HEK293 (cell line): ENCODE data around the gene SLC39A5.

Experiments
- CTCF ChIA-PET: fragments of 350-600 bp; formaldehyde crosslinking; extraction: SDS; loops from one replicate; lab custom pipeline; 2021; ENCODE audit warnings: antibody characterized with exemption; lab: Yijun Ruan, JAX
- POLR2A ChIA-PET: fragments of 300-600 bp; formaldehyde crosslinking; extraction: SDS; loops from one replicate; lab custom pipeline; 2020; ENCODE audit warnings: antibody characterized with exemption, inconsistent platforms; lab: Yijun Ruan, JAX
- H3K27ac ChIP-seq: fragments of 200-500 bp; sonication (Bioruptor generic); 2 replicates; pipeline ENCODE4 v1.5.1; 2014; ENCODE audit warnings: low read depth, low read length, control low read depth, inconsistent platforms; ENCODE audit errors: extremely low read depth
- H3K36me3 ChIP-seq, 2 experiments: fragments of 200-500 bp in 1 of 2; sonication (Bioruptor generic) in 1 of 2; 1 replicate in 1 of 2; 2 replicates in 1 of 2; pipeline ENCODE4 v1.5.1; 2014 to 2017; ENCODE audit warnings: inconsistent platforms in 2 of 2, low read length in 2 of 2; ENCODE audit not compliant: control insufficient read depth in 2 of 2, insufficient read depth in 1 of 2
- H3K4me1 ChIP-seq: fragments of 200-500 bp; sonication (Bioruptor generic); 2 replicates; pipeline ENCODE4 v1.5.1; 2014; ENCODE audit warnings: mild to moderate bottlenecking, low read length, inconsistent platforms; ENCODE audit not compliant: control insufficient read depth, insufficient read depth
- H3K4me3 ChIP-seq: 2 replicates; pipeline ENCODE4 v1.5.1; 2011; ENCODE audit warnings: low read depth, mild to moderate bottlenecking, control low read depth, low read length, moderate library complexity
- H3K9me3 ChIP-seq: fragments of 200-500 bp; sonication (Bioruptor generic); 2 replicates; pipeline ENCODE4 v1.5.1; 2014; ENCODE audit warnings: low read depth, low read length, inconsistent platforms; ENCODE audit not compliant: control insufficient read depth, insufficient read depth
- GFI1B ChIP-seq: fragments of 450-650 bp; formaldehyde crosslinking; IDR thresholded peaks from 2 replicates; pipeline ENCODE4 v1.5.1; 2016; ENCODE audit warnings: missing biosample characterization, missing genetic modification characterization
- MZF1 ChIP-seq: fragments of 450-650 bp; formaldehyde crosslinking; IDR thresholded peaks from 2 replicates; pipeline ENCODE4 v1.5.1; 2017; ENCODE audit warnings: missing biosample characterization, missing genetic modification characterization, borderline replicate concordance
- PRDM1 ChIP-seq: fragments of 450-650 bp; formaldehyde crosslinking; IDR thresholded peaks from 2 replicates; pipeline ENCODE4; 2016; ENCODE audit warnings: missing biosample characterization, missing genetic modification characterization
- SP2 ChIP-seq: fragments of 450-650 bp; formaldehyde crosslinking; IDR thresholded peaks from 2 replicates; pipeline ENCODE4 v1.5.1; 2016; ENCODE audit warnings: missing biosample characterization, missing genetic modification characterization
- YY2 ChIP-seq: fragments of 450-650 bp; formaldehyde crosslinking; IDR thresholded peaks from 2 replicates; pipeline ENCODE4 v1.5.1; 2016; ENCODE audit warnings: missing biosample characterization, missing genetic modification characterization
- ZBTB17 ChIP-seq: fragments of 450-650 bp; formaldehyde crosslinking; IDR thresholded peaks from 2 replicates; pipeline ENCODE4 v1.5.1; 2016; ENCODE audit warnings: missing biosample characterization, missing genetic modification characterization
- ZBTB48 ChIP-seq: fragments of 450-650 bp; formaldehyde crosslinking; IDR thresholded peaks from 2 replicates; pipeline ENCODE4 v1.5.1; 2016; ENCODE audit warnings: missing biosample characterization, missing genetic modification characterization
- ZFP37 ChIP-seq: fragments of 450-650 bp; formaldehyde crosslinking; IDR thresholded peaks from 2 replicates; pipeline ENCODE4 v1.5.1; 2016; ENCODE audit warnings: missing biosample characterization, missing genetic modification characterization
- ZNF146 ChIP-seq: fragments of 450-650 bp; formaldehyde crosslinking; IDR thresholded peaks from 2 replicates; pipeline ENCODE4 v1.5.1; 2016; ENCODE audit warnings: missing biosample characterization, missing genetic modification characterization
- ZNF169 ChIP-seq: fragments of 450-650 bp; formaldehyde crosslinking; IDR thresholded peaks from 2 replicates; pipeline ENCODE4 v1.5.1; 2016; ENCODE audit warnings: missing biosample characterization, missing genetic modification characterization
- ZNF274 ChIP-seq, 2 experiments: fragments of 200-500 bp in 1 of 2; fragments of 450-650 bp in 1 of 2; sonication (Bioruptor generic) in 1 of 2; formaldehyde crosslinking in 1 of 2; IDR thresholded peaks; 2 replicates each; pipeline versions ENCODE4 v1.5.1 to v1.6.1; 2014 to 2016; ENCODE audit warnings: borderline replicate concordance in 1 of 2, inconsistent platforms in 1 of 2, low read length in 1 of 2, missing biosample characterization in 1 of 2, missing genetic modification characterization in 1 of 2
- ZNF391 ChIP-seq: fragments of 450-650 bp; formaldehyde crosslinking; IDR thresholded peaks from 2 replicates; pipeline ENCODE4 v1.5.1; 2016; ENCODE audit warnings: low read depth, missing biosample characterization, missing genetic modification characterization, borderline replicate concordance
- ZNF510 ChIP-seq: fragments of 450-650 bp; formaldehyde crosslinking; IDR thresholded peaks from 2 replicates; pipeline ENCODE4 v1.5.1; 2018; ENCODE audit warnings: mild to moderate bottlenecking, missing genetic modification characterization, missing biosample characterization; ENCODE audit not compliant: insufficient replicate concordance
- ZNF555 ChIP-seq: fragments of 450-650 bp; formaldehyde crosslinking; conservative IDR thresholded peaks from 2 replicates; pipeline ENCODE4 v1.5.1; 2017; ENCODE audit warnings: missing biosample characterization, mild to moderate bottlenecking, missing genetic modification characterization, inconsistent platforms
- ZNF600 ChIP-seq: fragments of 450-650 bp; formaldehyde crosslinking; IDR thresholded peaks from 2 replicates; pipeline ENCODE4 v1.5.1; 2016; ENCODE audit warnings: missing biosample characterization, missing genetic modification characterization
- ZNF660 ChIP-seq: fragments of 450-650 bp; IDR thresholded peaks from 2 replicates; pipeline ENCODE4 v1.5.1; 2018; ENCODE audit warnings: missing biosample characterization, mild to moderate bottlenecking, missing genetic modification characterization
- ZNF785 ChIP-seq: fragments of 450-650 bp; formaldehyde crosslinking; IDR thresholded peaks from 2 replicates; pipeline ENCODE4 v1.5.1; 2016; ENCODE audit warnings: missing biosample characterization, missing genetic modification characterization
- TF ChIP-seq, protein P1 (sequence below): fragments of 450-650 bp; formaldehyde crosslinking; IDR thresholded peaks from 2 replicates; pipeline ENCODE4 v1.5.1; 2017; ENCODE audit warnings: missing biosample characterization, missing genetic modification characterization
- TF ChIP-seq, protein P2 (sequence below): fragments of 450-650 bp; formaldehyde crosslinking; IDR thresholded peaks from 2 replicates; pipeline ENCODE4 v1.5.1; 2016; ENCODE audit warnings: missing biosample characterization, missing genetic modification characterization
- TF ChIP-seq, protein P3 (sequence below): fragments of 450-650 bp; formaldehyde crosslinking; conservative IDR thresholded peaks from 2 replicates; pipeline ENCODE4 v1.5.1; 2016; ENCODE audit warnings: low read depth, missing biosample characterization, missing genetic modification characterization
- TF ChIP-seq, protein P4 (sequence below): fragments of 450-650 bp; formaldehyde crosslinking; optimal IDR thresholded peaks from 2 replicates; pipeline ENCODE3; 2016; ENCODE audit warnings: missing biosample characterization, mild to moderate bottlenecking, missing genetic modification characterization
- TF ChIP-seq, protein P5 (sequence below): fragments of 450-650 bp; formaldehyde crosslinking; IDR thresholded peaks from 2 replicates; pipeline ENCODE4 v1.5.1; 2017; ENCODE audit warnings: missing biosample characterization, missing genetic modification characterization

The SLC39A5 gene

DNA sequence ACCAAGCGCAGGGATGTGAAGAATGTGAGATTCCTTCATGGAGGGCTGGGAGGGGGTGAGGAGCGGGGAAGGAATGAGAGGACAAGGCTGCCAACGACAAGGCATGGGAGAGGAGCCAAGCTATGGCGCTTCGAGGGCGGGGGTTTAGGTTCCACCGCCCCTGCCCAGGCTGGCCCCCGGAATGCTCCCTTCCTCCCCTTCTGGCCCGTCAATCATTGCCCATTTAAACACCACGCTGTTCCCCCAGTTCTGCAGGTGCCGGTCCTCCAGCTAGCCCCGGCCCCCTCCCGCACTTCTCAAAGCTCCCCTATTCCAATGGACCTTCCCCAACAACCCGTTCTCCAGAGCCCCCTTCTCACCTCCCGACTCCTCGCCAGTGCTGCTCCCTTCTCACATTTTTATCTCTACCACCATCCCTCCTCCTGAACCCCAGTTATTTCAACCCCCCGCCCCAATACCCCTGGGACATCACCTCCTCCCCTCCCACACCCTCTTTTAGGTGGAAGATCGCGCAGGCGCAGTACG, 8.6 kb upstream of the SLC39A5 start (continued):
- TF ChIP-seq ZNF660 (no peak), GFI1B (tag by site-specific recombination) (no peak), YY2 (tag by site-specific recombination) (no peak), ZFP37 (tag by site-specific recombination) (no peak), ZNF146 (tag by site-specific recombination) (no peak), PRDM1 (tag by site-specific recombination) (no peak), ZNF274 (IDR thresholded peaks at IDR 0.05; ENCODE audit: low read length) (no peak), ZNF274 (tag by site-specific recombination; IDR thresholded peaks at IDR 0.05; ENCODE audit: borderline replicate concordance) (no peak), ZNF555 (no peak), ZNF169 (tag by site-specific recombination) (no peak)
- TF ChIP-seq, protein P1, sequence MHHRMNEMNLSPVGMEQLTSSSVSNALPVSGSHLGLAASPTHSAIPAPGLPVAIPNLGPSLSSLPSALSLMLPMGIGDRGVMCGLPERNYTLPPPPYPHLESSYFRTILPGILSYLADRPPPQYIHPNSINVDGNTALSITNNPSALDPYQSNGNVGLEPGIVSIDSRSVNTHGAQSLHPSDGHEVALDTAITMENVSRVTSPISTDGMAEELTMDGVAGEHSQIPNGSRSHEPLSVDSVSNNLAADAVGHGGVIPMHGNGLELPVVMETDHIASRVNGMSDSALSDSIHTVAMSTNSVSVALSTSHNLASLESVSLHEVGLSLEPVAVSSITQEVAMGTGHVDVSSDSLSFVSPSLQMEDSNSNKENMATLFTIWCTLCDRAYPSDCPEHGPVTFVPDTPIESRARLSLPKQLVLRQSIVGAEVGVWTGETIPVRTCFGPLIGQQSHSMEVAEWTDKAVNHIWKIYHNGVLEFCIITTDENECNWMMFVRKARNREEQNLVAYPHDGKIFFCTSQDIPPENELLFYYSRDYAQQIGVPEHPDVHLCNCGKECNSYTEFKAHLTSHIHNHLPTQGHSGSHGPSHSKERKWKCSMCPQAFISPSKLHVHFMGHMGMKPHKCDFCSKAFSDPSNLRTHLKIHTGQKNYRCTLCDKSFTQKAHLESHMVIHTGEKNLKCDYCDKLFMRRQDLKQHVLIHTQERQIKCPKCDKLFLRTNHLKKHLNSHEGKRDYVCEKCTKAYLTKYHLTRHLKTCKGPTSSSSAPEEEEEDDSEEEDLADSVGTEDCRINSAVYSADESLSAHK (tag by site-specific recombination): 0 out of 2 replicates have a peak, but pooled peaks have one; percentile 9

DNA sequence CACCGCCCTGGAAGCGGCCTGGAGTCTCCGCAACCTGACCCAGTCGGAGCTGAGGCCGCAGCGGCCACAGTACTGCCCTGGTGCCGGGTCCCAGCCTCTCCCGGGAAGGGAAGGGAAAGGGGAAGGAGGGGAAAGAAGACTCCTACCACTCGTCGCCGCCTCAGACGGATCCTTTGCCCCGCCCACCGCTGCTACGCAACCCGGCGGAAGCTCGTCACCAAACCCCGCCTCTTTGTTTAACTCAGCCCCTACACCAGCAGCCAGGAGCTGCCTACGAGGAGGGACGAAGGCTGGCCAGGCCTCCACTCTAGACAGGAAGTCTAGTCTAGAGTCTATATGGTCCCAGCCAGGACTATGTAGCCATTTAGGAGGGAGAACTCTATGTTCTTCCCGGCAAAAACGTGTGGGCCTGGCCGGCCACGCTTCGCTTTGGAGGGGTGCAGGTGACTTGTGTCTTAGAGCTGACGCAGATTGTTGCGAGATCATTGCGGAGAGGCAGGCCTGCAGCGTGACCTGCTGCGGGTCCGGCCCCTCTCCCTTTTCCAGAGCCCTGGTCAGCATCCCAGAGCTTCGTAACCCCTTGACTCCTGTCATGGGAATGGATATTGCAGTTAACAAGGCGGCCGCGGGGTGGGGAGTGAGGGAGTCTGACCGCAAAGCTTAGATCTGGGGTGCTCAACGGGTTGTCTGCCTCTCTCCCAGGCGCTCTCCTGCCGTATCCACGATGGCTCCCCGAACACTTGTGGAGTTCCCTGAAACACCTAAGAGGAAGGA, 7.9 kb upstream of the SLC39A5 start, which contains the start of gene RNF41:
Gene RNF41, minus strand, starts transcription at position 166 of the 774 bp plus-strand sequence. CDS start 7,875 bp downstream, outside the sequence.
- no peaks in the 10 kb centered on the region for H3K9me3 ChIP-seq
- ChIA-PET CTCF (interaction anchor here (0.6 to 5.3 kb wide), 23 partner anchors 11 to 483 kb away, joined by 3 to 73 read pairs (median 4); partner anchors contain the start of genes ANKRD52, PA2G4, SMARCC2 and ZC3H10), POLR2A (interaction anchor here (0.6 to 3.6 kb wide), 39 partner anchors 9 to 415 kb away, joined by 3 to 59 read pairs (median 5); partner anchors contain the start of genes ANKRD52, CNPY2, COQ10A and CS)
- peak within 1 kb of the TSS; percentile 77 for H3K4me3 ChIP-seq
- H3K36me3 ChIP-seq: peaks cover 3 to 14% of the 10 kb centered on the region in 2 experiments; a peak in 2 of 3 replicates
- peaks cover 12% of the 10 kb centered on the region; the same call in 1 of the 2 replicates for H3K4me1 ChIP-seq
- peak within 1 kb of the TSS; percentile 83 for H3K27ac ChIP-seq
- TF ChIP-seq, protein P2, sequence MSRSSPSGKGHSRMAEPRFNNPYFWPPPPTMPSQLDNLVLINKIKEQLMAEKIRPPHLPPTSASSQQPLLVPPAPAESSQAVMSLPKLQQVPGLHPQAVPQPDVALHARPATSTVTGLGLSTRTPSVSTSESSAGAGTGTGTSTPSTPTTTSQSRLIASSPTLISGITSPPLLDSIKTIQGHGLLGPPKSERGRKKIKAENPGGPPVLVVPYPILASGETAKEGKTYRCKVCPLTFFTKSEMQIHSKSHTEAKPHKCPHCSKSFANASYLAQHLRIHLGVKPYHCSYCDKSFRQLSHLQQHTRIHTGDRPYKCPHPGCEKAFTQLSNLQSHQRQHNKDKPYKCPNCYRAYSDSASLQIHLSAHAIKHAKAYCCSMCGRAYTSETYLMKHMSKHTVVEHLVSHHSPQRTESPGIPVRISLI: no peak
- TF ChIP-seq, protein P3, sequence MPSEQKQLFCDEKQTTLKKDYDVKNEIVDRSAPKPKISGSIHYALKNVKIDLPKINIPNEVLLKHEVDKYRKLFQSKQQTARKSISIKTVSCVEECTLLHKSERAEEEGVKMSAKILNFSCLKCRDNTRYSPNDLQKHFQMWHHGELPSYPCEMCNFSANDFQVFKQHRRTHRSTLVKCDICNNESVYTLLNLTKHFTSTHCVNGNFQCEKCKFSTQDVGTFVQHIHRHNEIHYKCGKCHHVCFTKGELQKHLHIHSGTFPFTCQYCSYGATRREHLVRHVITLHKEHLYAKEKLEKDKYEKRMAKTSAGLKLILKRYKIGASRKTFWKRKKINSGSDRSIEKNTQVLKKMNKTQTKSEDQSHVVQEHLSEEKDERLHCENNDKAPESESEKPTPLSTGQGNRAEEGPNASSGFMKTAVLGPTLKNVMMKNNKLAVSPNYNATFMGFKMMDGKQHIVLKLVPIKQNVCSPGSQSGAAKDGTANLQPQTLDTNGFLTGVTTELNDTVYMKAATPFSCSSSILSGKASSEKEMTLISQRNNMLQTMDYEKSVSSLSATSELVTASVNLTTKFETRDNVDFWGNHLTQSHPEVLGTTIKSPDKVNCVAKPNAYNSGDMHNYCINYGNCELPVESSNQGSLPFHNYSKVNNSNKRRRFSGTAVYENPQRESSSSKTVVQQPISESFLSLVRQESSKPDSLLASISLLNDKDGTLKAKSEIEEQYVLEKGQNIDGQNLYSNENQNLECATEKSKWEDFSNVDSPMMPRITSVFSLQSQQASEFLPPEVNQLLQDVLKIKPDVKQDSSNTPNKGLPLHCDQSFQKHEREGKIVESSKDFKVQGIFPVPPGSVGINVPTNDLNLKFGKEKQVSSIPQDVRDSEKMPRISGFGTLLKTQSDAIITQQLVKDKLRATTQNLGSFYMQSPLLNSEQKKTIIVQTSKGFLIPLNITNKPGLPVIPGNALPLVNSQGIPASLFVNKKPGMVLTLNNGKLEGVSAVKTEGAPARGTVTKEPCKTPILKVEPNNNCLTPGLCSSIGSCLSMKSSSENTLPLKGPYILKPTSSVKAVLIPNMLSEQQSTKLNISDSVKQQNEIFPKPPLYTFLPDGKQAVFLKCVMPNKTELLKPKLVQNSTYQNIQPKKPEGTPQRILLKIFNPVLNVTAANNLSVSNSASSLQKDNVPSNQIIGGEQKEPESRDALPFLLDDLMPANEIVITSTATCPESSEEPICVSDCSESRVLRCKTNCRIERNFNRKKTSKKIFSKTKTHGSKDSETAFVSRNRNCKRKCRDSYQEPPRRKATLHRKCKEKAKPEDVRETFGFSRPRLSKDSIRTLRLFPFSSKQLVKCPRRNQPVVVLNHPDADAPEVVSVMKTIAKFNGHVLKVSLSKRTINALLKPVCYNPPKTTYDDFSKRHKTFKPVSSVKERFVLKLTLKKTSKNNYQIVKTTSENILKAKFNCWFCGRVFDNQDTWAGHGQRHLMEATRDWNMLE (tag by site-specific recombination): peak; percentile 41
- TF ChIP-seq SP2: peak; percentile 98
- peak; percentile 87; the same call in 1 of the 2 replicates for TF ChIP-seq ZNF600 (tag by site-specific recombination)
- TF ChIP-seq ZBTB17: peak; percentile 50
- 0 out of 2 replicates have a peak, but pooled peaks have one; percentile 16 for TF ChIP-seq MZF1
- TF ChIP-seq ZNF785 (tag by site-specific recombination): 0 out of 2 replicates have a peak, but pooled peaks have one; percentile 51
- peak; percentile 40 for TF ChIP-seq ZNF660
- no peak for TF ChIP-seq ZNF510 (tag by site-specific recombination)
- TF ChIP-seq, protein P4, sequence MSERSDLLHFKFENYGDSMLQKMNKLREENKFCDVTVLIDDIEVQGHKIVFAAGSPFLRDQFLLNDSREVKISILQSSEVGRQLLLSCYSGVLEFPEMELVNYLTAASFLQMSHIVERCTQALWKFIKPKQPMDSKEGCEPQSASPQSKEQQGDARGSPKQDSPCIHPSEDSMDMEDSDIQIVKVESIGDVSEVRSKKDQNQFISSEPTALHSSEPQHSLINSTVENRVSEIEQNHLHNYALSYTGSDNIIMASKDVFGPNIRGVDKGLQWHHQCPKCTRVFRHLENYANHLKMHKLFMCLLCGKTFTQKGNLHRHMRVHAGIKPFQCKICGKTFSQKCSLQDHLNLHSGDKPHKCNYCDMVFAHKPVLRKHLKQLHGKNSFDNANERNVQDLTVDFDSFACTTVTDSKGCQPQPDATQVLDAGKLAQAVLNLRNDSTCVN (tag by site-specific recombination): peak; percentile 8
- 0 out of 2 replicates have a peak, but pooled peaks have one; percentile 56 for TF ChIP-seq ZNF391
- peak; percentile 40; the same call in 1 of the 2 replicates for TF ChIP-seq ZBTB48 (tag by site-specific recombination)
- TF ChIP-seq, protein P5, sequence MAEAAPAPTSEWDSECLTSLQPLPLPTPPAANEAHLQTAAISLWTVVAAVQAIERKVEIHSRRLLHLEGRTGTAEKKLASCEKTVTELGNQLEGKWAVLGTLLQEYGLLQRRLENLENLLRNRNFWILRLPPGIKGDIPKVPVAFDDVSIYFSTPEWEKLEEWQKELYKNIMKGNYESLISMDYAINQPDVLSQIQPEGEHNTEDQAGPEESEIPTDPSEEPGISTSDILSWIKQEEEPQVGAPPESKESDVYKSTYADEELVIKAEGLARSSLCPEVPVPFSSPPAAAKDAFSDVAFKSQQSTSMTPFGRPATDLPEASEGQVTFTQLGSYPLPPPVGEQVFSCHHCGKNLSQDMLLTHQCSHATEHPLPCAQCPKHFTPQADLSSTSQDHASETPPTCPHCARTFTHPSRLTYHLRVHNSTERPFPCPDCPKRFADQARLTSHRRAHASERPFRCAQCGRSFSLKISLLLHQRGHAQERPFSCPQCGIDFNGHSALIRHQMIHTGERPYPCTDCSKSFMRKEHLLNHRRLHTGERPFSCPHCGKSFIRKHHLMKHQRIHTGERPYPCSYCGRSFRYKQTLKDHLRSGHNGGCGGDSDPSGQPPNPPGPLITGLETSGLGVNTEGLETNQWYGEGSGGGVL (tag by site-specific recombination): peak; percentile 16; the same call in 1 of the 2 replicates
